Body of pancreas (tissue), 4 donors: Measurements from ENCODE around the gene RCAN2. TPM values are rescaled to one million over a fixed set of nuclear protein-coding genes. Genes with fewer than 3 reads are reported as not detected.

Experiments used
- ATAC-seq: fragments of 150-250 bp; one replicate; pipeline ENCODE4 v1.9.1; 2016
- DNase-seq, 4 donors: peaks; one replicate each; pipeline ENCODE4 v3.0.0-alpha.2; 2019
- H3K27ac ChIP-seq, 4 donors: fragments of 200-600 bp; sonication (generic); 1 replicate in 3 of 4; 2 replicates in 1 of 4; pipeline versions ENCODE4 v1.5.1 to v1.6.1; 2016 to 2019; ENCODE audit warnings: mild to moderate bottlenecking in 1 of 4, mixed read lengths in 1 of 4, moderate library complexity in 1 of 4
- H3K27me3 ChIP-seq, 2 donors: fragments of 200-600 bp; sonication (generic); one replicate each; pipeline ENCODE4 v1.6.0; 2016; ENCODE audit warnings: mild to moderate bottlenecking in 1 of 2
- H3K36me3 ChIP-seq, 2 donors: fragments of 200-600 bp; sonication (generic); replicated peaks in 1 of 2; 2 replicates each; pipeline ENCODE4 v1.5.1; 2016; ENCODE audit warnings: low read depth in 2 of 2; ENCODE audit not compliant: insufficient read depth in 1 of 2
- H3K4me1 ChIP-seq: fragments of 200-600 bp; sonication (generic); one replicate; pipeline ENCODE4 v1.6.0; 2016
- H3K4me3 ChIP-seq, 2 donors: fragments of 200-600 bp; sonication (generic); 1 replicate in 1 of 2; 2 replicates in 1 of 2; pipeline ENCODE4 v1.5.1; 2016 to 2019
- H3K9me3 ChIP-seq, 3 donors: fragments of 200-600 bp; sonication (generic); 1 replicate in 2 of 3; 2 replicates in 1 of 3; pipeline ENCODE4 v1.5.1; 2016
- POLR2A ChIP-seq, 3 donors: fragments of 450-650 bp; IDR thresholded peaks; one replicate each; pipeline ENCODE4 v1.6.1; 2016; ENCODE audit warnings: antibody characterized with exemption in 3 of 3, mild to moderate bottlenecking in 2 of 3
- WGBS, 2 donors: methylation state at CpG; one replicate each; pipeline ENCODE4 v1.1.5; 2017; 5-methylcytosine and 5-hydroxymethylcytosine counted together
- intact Hi-C: fragments of 100-400 bp; cut with DNase I; formaldehyde crosslinking; loops from one replicate; pipeline ENCODE4 v1.15.1; 2023
- total RNA-seq, 2 donors: library from RNA; depleted of rRNA; stranded (reverse); fragments of >200 nt; gene quantifications; one replicate each; pipeline ENCODE4 v1.1.0, GENCODE V29; 2016
- TF ChIP-seq, protein P1 (sequence below), 7 experiments: fragments of 450-650 bp in 4 of 7; fragments of 200-600 bp in 3 of 7; sonication (generic) in 3 of 7; IDR thresholded peaks; one replicate each; pipeline ENCODE4 v1.5.1; 2016 to 2019; ENCODE audit warnings: antibody characterized with exemption in 7 of 7

Gene RCAN2
- total RNA-seq, 2 donors from 2014 or later: 5.3 to 6.5 TPM

GRCh38 chr6:46291275-46291633 lies 200.0 kb downstream of the RCAN2 start:
- H3K27ac ChIP-seq: no peak overlapping the region
- ATAC-seq (peak; percentile 52), DNase-seq (peak in 2 of 4 donors; percentile 5 to 50)
- H3K27me3 ChIP-seq: no peaks in the 10 kb centered on the region
- TF ChIP-seq POLR2A (IDR thresholded peaks at IDR 0.05): no peak
- TF ChIP-seq, protein P1, sequence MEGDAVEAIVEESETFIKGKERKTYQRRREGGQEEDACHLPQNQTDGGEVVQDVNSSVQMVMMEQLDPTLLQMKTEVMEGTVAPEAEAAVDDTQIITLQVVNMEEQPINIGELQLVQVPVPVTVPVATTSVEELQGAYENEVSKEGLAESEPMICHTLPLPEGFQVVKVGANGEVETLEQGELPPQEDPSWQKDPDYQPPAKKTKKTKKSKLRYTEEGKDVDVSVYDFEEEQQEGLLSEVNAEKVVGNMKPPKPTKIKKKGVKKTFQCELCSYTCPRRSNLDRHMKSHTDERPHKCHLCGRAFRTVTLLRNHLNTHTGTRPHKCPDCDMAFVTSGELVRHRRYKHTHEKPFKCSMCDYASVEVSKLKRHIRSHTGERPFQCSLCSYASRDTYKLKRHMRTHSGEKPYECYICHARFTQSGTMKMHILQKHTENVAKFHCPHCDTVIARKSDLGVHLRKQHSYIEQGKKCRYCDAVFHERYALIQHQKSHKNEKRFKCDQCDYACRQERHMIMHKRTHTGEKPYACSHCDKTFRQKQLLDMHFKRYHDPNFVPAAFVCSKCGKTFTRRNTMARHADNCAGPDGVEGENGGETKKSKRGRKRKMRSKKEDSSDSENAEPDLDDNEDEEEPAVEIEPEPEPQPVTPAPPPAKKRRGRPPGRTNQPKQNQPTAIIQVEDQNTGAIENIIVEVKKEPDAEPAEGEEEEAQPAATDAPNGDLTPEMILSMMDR (IDR thresholded peaks at IDR 0.05): no peak
- H3K36me3 ChIP-seq: no peaks in the 10 kb centered on the region
- H3K4me3 ChIP-seq: no peak overlapping the region
- intact Hi-C loops: no loop called here
- no peaks in the 10 kb centered on the region for H3K9me3 ChIP-seq
- H3K4me1 ChIP-seq: peaks cover 8% of the 10 kb centered on the region
- 11 to 17% methylated on average over 2 of the region's 2 CpGs for WGBS, 2 donors

DNA sequence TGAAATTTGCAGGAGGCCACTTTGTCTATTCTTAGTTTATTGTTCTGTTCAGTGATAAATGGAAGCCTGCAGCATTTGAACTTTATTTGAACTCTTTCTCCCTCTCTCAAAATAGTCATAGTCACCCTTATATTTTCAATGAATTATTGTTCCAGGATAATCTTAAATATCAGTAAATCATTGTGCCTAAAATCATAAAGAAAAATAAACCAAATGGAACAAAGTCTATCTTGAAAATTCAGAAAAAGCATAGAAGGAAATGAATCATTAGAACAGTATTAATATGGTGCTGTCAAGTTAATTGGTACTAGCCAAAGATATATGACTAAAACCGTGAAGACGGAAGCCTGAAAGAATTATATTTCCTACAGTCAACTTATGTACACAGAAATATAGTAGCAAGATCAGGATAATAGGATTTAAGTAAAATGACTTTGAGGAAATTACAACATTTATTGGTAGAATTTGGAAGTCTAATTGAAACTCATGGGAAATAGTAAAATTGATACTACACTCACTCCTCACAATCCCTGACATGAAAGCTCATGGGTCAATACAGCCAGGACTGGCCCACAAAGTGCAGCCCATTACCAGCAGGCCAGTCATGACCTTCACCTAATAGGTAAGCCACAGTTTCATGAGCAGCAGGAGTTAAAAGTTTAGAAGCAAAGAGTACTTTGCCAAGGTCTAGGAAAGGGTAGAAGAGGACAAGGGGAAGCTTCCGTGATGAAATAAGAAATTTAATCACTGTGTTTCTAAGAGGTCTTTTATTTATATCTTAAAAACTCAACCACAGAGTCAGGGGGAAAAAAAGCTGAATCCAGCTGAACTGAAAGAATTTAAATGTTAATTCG lies 200.6 kb downstream of the RCAN2 start:
- Histone ChIP-seq H3K4me1 (peaks cover 8% of the 10 kb centered on the region), H3K4me3 (no peak overlapping the region), H3K36me3 (no peaks in the 10 kb centered on the region), H3K27me3 (no peaks in the 10 kb centered on the region), H3K9me3 (no peaks in the 10 kb centered on the region), H3K27ac (no peak overlapping the region)
- intact Hi-C loops: no loop called here
- ATAC-seq (no peak), DNase-seq (no peak)
- TF ChIP-seq, protein P1 (IDR thresholded peaks at IDR 0.05): no peak
- TF ChIP-seq POLR2A (IDR thresholded peaks at IDR 0.05): no peak
- 46 to 49% methylated on average over 4 of the region's 4 CpGs for WGBS, 2 donors

- Histone ChIP-seq H3K4me3 (no peak overlapping the region), H3K4me1 (peaks cover 8% of the 10 kb centered on the region), H3K9me3 (no peaks in the 10 kb centered on the region), H3K27me3 (no peaks in the 10 kb centered on the region), H3K27ac (no peak overlapping the region), H3K36me3 (no peaks in the 10 kb centered on the region)
- no peak for TF ChIP-seq POLR2A (IDR thresholded peaks at IDR 0.05)
- TF ChIP-seq, protein P1 (IDR thresholded peaks at IDR 0.05): no peak
- intact Hi-C loops: no loop called here
- ATAC-seq: no peak
- no peak for DNase-seq
- 72 to 80% methylated on average over 2 of the region's 2 CpGs for WGBS, 2 donors
Observed at GRCh38 chr6:46289898-46290297, 201.4 kb downstream of the RCAN2 start.

DNA sequence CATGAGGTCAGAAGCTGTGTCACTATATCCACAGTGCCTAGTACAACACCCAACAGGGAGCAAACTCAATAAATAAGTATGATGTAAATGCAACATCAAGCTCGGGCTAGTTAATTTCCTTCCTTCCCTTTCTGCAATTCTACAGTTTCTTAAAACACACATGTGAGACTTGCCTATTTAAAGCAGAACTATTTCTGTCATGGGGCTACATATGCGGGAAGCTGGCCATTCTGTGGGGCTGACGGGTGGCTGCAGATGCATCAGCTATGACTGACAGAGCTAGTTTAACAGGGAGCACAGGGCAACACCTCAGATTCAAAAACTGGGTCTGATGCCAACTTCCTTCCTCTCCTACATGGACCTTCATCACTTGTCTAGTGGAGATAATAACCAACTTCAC lies 202.4 kb downstream of the RCAN2 start:
- TF ChIP-seq, protein P1 (IDR thresholded peaks at IDR 0.05): no peak
- no peak for TF ChIP-seq POLR2A (IDR thresholded peaks at IDR 0.05)
- DNase-seq: no peak
- WGBS, 2 donors: 78 to 90% methylated on average over 3 of the region's 3 CpGs

GRCh38 chr6:46287681-46288080 lies 203.6 kb downstream of the RCAN2 start:
- Histone ChIP-seq H3K27ac (no peak overlapping the region), H3K36me3 (no peaks in the 10 kb centered on the region), H3K4me3 (no peak overlapping the region), H3K27me3 (no peaks in the 10 kb centered on the region), H3K9me3 (no peaks in the 10 kb centered on the region), H3K4me1 (peaks cover 8% of the 10 kb centered on the region)
- 89 to 94% methylated on average over 5 of the region's 5 CpGs for WGBS, 2 donors
- ATAC-seq (no peak), DNase-seq (no peak)
- intact Hi-C loops: no loop called here
- no peak for TF ChIP-seq POLR2A (IDR thresholded peaks at IDR 0.05)
- TF ChIP-seq, protein P1 (IDR thresholded peaks at IDR 0.05): no peak

More for the DNA sequence above, 202.4 kb downstream of the RCAN2 start:
- H3K9me3 ChIP-seq: no peaks in the 10 kb centered on the region
- H3K4me1 ChIP-seq: peaks cover 8% of the 10 kb centered on the region
- H3K36me3 ChIP-seq: no peaks in the 10 kb centered on the region
- no peaks in the 10 kb centered on the region for H3K27me3 ChIP-seq
- H3K27ac ChIP-seq: no peak overlapping the region
- intact Hi-C loops: no loop called here
- ATAC-seq: no peak
- H3K4me3 ChIP-seq: no peak overlapping the region
